ENCODE measurements around the gene FXYD3. TPM values are rescaled to one million over a fixed set of nuclear protein-coding genes. Genes with fewer than 3 reads are reported as not detected.
A peak's percentile ranks its signal among the peaks of the same experiment; 100 is the strongest.

FXYD3 gene
- total and polyA plus RNA-seq, 2 of the 13 experiments (the other 11 are each of a cell fraction or from before 2014, with no cell fraction given), result 4.9 TPM; not detected in 1

- TF ChIP-seq ZNF10 (CRISPR knock-in tag; IDR thresholded peaks at IDR 0.05; ENCODE audit: borderline replicate concordance, low read depth), result no peak
- TF ChIP-seq NCOA2 (CRISPR knock-in tag; IDR thresholded peaks at IDR 0.05), result no peak
- TF ChIP-seq PATZ1 (CRISPR knock-in tag; IDR thresholded peaks at IDR 0.05), result peak; percentile 79
- no peak for TF ChIP-seq ZNF263 (CRISPR knock-in tag; IDR thresholded peaks at IDR 0.05)
- TF ChIP-seq ZMAT5 (CRISPR knock-in tag; IDR thresholded peaks at IDR 0.05; ENCODE audit: borderline replicate concordance, low read depth), result no peak
- TF ChIP-seq HES4 (CRISPR knock-in tag; IDR thresholded peaks at IDR 0.05; ENCODE audit: borderline replicate concordance), result no peak
- no peak for TF ChIP-seq MYPOP (CRISPR knock-in tag; IDR thresholded peaks at IDR 0.05)
- no peak for TF ChIP-seq HNF4A (CRISPR knock-in tag; IDR thresholded peaks at IDR 0.05)
- TF ChIP-seq ZSCAN12 (CRISPR knock-in tag; IDR thresholded peaks at IDR 0.05), result no peak
- no peak for TF ChIP-seq ZHX2 (IDR thresholded peaks at IDR 0.05; ENCODE audit: low read depth)
- no peak for TF ChIP-seq ZHX2 (CRISPR knock-in tag; IDR thresholded peaks at IDR 0.05; ENCODE audit: borderline replicate concordance)
- TF ChIP-seq MZF1 (CRISPR knock-in tag; IDR thresholded peaks at IDR 0.05; ENCODE audit: borderline replicate concordance), result no peak
- TF ChIP-seq THAP8 (CRISPR knock-in tag; IDR thresholded peaks at IDR 0.05; ENCODE audit: borderline replicate concordance), result no peak
- no peak for TF ChIP-seq ZNF362 (CRISPR knock-in tag; IDR thresholded peaks at IDR 0.05; ENCODE audit: borderline replicate concordance)
- no peak for TF ChIP-seq ZNF800 (CRISPR knock-in tag; IDR thresholded peaks at IDR 0.05)
- TF ChIP-seq ZNF598 (CRISPR knock-in tag; IDR thresholded peaks at IDR 0.05; ENCODE audit: borderline replicate concordance), result no peak
Measured at GRCh38 chr19:35135389-35135909, 19.8 kb downstream of the FXYD3 start (continued).
